Gastroesophageal sphincter (tissue), 3 donors: Measurements from ENCODE around the gene AZIN2.

Source experiments
- CTCF ChIP-seq, 4 experiments: fragments of 200-600 bp in 2 of 4; fragments of 450-650 bp in 2 of 4; sonication (generic) in 1 of 4; IDR thresholded peaks; one replicate each; pipeline ENCODE4 v1.5.1; 2017 to 2019; ENCODE audit warnings: antibody characterized with exemption in 4 of 4, mild to moderate bottlenecking in 2 of 4, moderate library complexity in 2 of 4
- POLR2AphosphoS5 ChIP-seq: sonication (generic); formaldehyde crosslinking; IDR thresholded peaks from one replicate; pipeline ENCODE4 v1.6.1; 2017; ENCODE audit warnings: antibody characterized with exemption

- TF ChIP-seq CTCF (IDR thresholded peaks at IDR 0.05) (no peak), POLR2AphosphoS5 (no peak)
These were observed 42.3 kb downstream of the AZIN2 start for GRCh38 chr1:33123266-33123665.
